HG02970 (cell line): ENCODE data around the gene TMEM81.

Experiments
- ATAC-seq: cut with Tn5 transposase; IDR thresholded peaks from one replicate; pipeline ENCODE4 v1.9.1; 2021; ENCODE audit warnings: mild to moderate bottlenecking, moderate library complexity, moderate number of reproducible peaks; ENCODE audit not compliant: unreplicated experiment, low FRiP score

Gene TMEM81

GRCh38 chr1:205061665-205062069 is 22.6 kb downstream of the TMEM81 start:
- no peak for ATAC-seq

GRCh38 chr1:205061227-205061626 is 23.0 kb downstream of the TMEM81 start:
- ATAC-seq = no peak

GRCh38 chr1:205060746-205061145 is 23.5 kb downstream of the TMEM81 start:
- ATAC-seq = no peak

- ATAC-seq = no peak
Measured at GRCh38 chr1:205059660-205060059, 24.6 kb downstream of the TMEM81 start.

GRCh38 chr1:205058853-205059252 is 25.4 kb downstream of the TMEM81 start:
- ATAC-seq = no peak

GRCh38 chr1:205057808-205058575 is 26.3 kb downstream of the TMEM81 start:
- no peak for ATAC-seq

GRCh38 chr1:205056956-205057568 is 27.2 kb downstream of the TMEM81 start:
- no peak for ATAC-seq

GRCh38 chr1:205056188-205056611 is 28.1 kb downstream of the TMEM81 start:
- no peak for ATAC-seq

- ATAC-seq = no peak
Measured at GRCh38 chr1:205054013-205054412, 30.2 kb downstream of the TMEM81 start.

GRCh38 chr1:205053296-205053695 is 31.0 kb downstream of the TMEM81 start:
- ATAC-seq = no peak

- ATAC-seq = no peak
Measured at GRCh38 chr1:205052690-205053089, 31.6 kb downstream of the TMEM81 start.

GRCh38 chr1:205049479-205049878 is 34.8 kb downstream of the TMEM81 start:
- no peak for ATAC-seq

- ATAC-seq = no peak
Measured at GRCh38 chr1:205048382-205048781, 35.9 kb downstream of the TMEM81 start.

- ATAC-seq = no peak
Measured at GRCh38 chr1:205047764-205048231, 36.5 kb downstream of the TMEM81 start.

GRCh38 chr1:205046870-205047269 is 37.4 kb downstream of the TMEM81 start:
- no peak for ATAC-seq

- no peak for ATAC-seq
Measured at GRCh38 chr1:205045146-205045545, 39.1 kb downstream of the TMEM81 start.

GRCh38 chr1:205044741-205045140 is 39.5 kb downstream of the TMEM81 start:
- ATAC-seq = no peak

- no peak for ATAC-seq
Measured at GRCh38 chr1:205043866-205044265, 40.4 kb downstream of the TMEM81 start.

GRCh38 chr1:205042911-205043806 is 41.1 kb downstream of the TMEM81 start, which contains the start of gene CNTN2:
TSS of gene CNTN2 (plus strand) at chr1:205043212. CDS start at chr1:205053186, 9,974 bp downstream.
- ATAC-seq = no peak

GRCh38 chr1:205041998-205042910 is 42.0 kb downstream of the TMEM81 start:
- ATAC-seq = no peak
